Mesothelial cell of epicardium (in vitro differentiated cells): ENCODE measurements around the gene TRPV6. TPM values are rescaled to one million over a fixed set of nuclear protein-coding genes. Genes with fewer than 3 reads are reported as not detected.

ENCODE experiments used
- DNase-seq, 2 experiments: peaks; one replicate each; pipeline ENCODE4 v3.0.0; 2021; ENCODE audit warnings: low spot score in 2 of 2; ENCODE audit not compliant: unreplicated experiment in 2 of 2
- H3K27ac Mint-ChIP-seq: 2 replicates; pipeline ENCODE4 v1.8.0; 2021; ENCODE audit warnings: mixed read lengths
- H3K27me3 Mint-ChIP-seq: 2 replicates; pipeline ENCODE4 v1.8.0; 2021; ENCODE audit warnings: low read depth, mixed read lengths
- H3K36me3 Mint-ChIP-seq: 2 replicates; pipeline ENCODE4 v1.8.0; 2021; ENCODE audit warnings: mixed read lengths
- H3K4me1 Mint-ChIP-seq: 2 replicates; pipeline ENCODE4 v1.8.0; 2021; ENCODE audit warnings: mixed read lengths
- H3K4me3 Mint-ChIP-seq: 2 replicates; pipeline ENCODE4 v1.8.0; 2021; ENCODE audit warnings: mild to moderate bottlenecking, moderate library complexity, mixed read lengths
- H3K9me3 Mint-ChIP-seq: 2 replicates; pipeline ENCODE4 v1.8.0; 2021; ENCODE audit warnings: mixed read lengths
- total RNA-seq: library from RNA; stranded (reverse); gene quantifications from 3 replicates; pipeline ENCODE4 v1.2.1, GENCODE V29; 2021
- TF ChIP-seq, protein P1 (sequence below): fragments of 200-600 bp; sonication (generic); IDR thresholded peaks from one replicate; pipeline ENCODE4 v1.5.0; 2021; ENCODE audit warnings: antibody characterized with exemption; ENCODE audit not compliant: unreplicated experiment

The TRPV6 gene
- total RNA-seq, 1 donor from 2014 or later = 5.7 TPM

DNA sequence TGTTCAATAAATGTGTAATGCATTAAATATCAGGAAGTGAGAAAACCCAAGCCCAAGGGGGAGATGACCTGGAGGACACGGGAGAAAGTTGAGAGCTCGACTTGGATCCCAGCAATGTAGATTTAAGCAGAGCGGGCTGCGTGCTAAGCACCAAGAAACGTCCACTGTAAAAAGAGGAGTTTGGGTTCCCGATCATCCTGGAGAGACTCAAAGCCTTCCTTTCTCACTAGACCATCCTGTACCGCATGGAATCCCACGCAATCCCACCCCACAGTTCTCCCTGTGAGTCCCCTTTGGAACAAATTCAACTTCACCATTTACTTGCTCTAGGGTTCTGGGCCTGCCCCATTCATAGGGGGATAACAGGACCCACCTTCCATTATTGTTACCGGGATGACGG lies 2.4 kb downstream of the TRPV6 start:
- TF ChIP-seq, protein P1, sequence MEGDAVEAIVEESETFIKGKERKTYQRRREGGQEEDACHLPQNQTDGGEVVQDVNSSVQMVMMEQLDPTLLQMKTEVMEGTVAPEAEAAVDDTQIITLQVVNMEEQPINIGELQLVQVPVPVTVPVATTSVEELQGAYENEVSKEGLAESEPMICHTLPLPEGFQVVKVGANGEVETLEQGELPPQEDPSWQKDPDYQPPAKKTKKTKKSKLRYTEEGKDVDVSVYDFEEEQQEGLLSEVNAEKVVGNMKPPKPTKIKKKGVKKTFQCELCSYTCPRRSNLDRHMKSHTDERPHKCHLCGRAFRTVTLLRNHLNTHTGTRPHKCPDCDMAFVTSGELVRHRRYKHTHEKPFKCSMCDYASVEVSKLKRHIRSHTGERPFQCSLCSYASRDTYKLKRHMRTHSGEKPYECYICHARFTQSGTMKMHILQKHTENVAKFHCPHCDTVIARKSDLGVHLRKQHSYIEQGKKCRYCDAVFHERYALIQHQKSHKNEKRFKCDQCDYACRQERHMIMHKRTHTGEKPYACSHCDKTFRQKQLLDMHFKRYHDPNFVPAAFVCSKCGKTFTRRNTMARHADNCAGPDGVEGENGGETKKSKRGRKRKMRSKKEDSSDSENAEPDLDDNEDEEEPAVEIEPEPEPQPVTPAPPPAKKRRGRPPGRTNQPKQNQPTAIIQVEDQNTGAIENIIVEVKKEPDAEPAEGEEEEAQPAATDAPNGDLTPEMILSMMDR = no peak
- Mint-ChIP-seq H3K9me3 (no peaks in the 10 kb centered on the region), H3K27me3 (peaks cover 1% of the 10 kb centered on the region), H3K4me1 (peaks cover 26% of the 10 kb centered on the region), H3K27ac (no peak overlapping the region), H3K36me3 (no peaks in the 10 kb centered on the region), H3K4me3 (no peak overlapping the region)
- no peak for DNase-seq

DNA sequence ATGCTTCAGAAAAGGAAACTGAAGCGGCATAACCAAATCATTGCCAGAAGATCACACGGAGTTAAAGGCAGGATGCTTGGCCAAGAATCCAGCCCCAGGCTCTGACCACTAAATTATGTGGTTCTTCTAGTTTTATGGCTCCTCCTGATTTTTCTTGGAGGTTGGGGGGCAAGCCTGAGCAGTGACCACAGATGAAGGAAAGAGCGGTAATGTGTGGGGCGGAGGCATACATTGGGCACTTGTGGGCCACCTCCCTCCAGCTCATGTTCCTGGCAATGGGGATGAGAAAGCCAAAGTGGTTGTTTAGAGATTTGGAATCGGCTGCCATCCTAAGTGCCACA lies 3.2 kb downstream of the TRPV6 start:
- Mint-ChIP-seq H3K4me1 (peaks cover 26% of the 10 kb centered on the region), H3K4me3 (no peak overlapping the region), H3K9me3 (no peaks in the 10 kb centered on the region), H3K27ac (no peak overlapping the region), H3K36me3 (no peaks in the 10 kb centered on the region), H3K27me3 (peaks cover 1% of the 10 kb centered on the region)
- no peak for DNase-seq
- TF ChIP-seq, protein P1 = no peak

DNA sequence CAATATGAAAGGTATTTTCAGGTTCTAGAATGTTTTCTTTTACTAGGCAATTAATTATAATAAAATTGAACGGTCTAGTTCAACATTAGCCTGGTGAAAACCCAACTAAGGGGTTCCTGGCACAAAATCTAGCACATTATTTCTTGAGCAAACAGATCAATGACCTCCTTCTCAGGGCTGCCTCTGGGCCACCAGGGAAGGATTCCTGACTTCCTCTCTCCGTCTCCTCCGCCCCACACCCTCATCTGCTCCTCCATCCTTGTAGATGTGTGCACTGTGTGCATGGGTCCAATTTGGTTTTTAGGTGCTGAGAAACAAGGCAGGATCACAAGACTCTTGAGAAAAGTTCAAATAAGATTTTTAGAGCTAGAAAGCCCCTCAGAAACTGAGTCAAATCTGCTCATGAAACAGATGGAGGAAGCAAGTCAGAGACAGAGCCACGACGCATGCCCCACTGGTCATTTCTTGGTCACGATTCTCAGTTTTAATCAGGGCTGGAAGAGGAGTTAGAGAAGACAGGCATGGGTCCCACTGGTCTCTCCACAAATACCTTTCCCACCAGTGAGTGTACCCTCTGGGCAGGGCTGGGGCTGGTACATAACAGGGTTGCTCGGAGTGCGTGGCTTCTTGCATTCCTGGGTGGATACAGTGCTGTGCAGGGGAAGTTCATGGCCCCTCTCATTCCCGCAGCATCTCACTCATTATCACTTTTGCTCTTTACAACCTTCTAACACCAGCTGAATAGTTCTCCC lies 3.8 kb downstream of the TRPV6 start:
- H3K27me3 Mint-ChIP-seq = peaks cover 1% of the 10 kb centered on the region
- H3K9me3 Mint-ChIP-seq = no peaks in the 10 kb centered on the region
- H3K4me1 Mint-ChIP-seq = peaks cover 26% of the 10 kb centered on the region
- TF ChIP-seq, protein P1 = no peak
- no peak overlapping the region for H3K4me3 Mint-ChIP-seq
- no peak overlapping the region for H3K27ac Mint-ChIP-seq
- peak in 1 of 2 experiments; percentile 7 for DNase-seq
- H3K36me3 Mint-ChIP-seq = no peaks in the 10 kb centered on the region

DNA sequence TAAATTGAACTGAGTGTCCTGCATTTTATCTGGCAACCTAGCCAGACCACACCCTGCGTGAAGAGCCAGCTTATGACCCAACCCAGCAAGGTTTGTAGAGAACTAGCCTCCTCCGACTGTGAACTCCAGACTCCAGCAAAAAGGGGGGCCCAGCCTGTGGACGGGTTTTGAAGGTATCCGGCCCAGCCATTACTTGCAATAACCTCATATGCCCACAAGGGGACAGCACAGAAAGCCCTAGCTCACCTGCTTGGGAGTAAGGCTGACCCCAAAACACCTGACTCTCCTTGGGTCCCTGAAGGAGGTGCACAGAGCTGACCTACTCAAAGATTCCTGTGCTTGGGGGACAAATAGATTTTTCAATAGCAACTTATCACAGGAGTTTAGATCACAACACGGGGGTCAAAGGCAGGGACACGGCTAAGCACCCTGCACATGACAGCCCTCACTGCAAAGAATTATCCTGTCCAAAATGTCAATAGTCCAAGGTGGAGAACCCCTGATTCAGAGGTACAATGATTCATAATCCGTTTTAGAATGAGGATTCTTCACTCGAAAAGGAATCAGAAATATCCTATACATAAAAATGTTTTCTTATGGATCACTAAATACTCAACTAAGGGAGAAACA lies 4.6 kb downstream of the TRPV6 start:
- Mint-ChIP-seq H3K4me3 (no peak overlapping the region), H3K27me3 (peaks cover 1% of the 10 kb centered on the region), H3K4me1 (peaks cover 24% of the 10 kb centered on the region), H3K9me3 (no peaks in the 10 kb centered on the region), H3K36me3 (no peaks in the 10 kb centered on the region), H3K27ac (no peak overlapping the region)
- peak in 1 of 2 experiments; percentile 41 for DNase-seq
- TF ChIP-seq, protein P1 = peak; percentile 82

DNA sequence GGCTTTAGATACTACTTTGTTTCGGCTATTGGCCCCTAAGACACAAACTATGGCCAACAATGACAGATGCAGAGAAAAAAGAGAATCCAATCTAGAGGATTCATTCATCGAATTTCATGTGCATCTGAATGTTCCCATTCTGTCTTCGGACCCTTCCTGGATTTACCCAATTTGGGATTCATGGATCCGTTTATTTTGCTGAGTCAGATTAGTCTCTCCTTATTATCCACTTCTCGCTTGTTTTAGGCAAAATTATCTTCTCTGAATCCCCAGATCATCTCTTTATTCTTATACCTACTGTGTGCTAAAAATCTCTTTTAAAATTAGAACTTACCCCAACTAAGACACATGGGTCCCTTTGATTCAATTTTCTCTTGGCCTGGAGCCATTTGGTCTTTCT lies 6.5 kb downstream of the TRPV6 start:
- no peak overlapping the region for H3K4me3 Mint-ChIP-seq
- peaks cover 1% of the 10 kb centered on the region for H3K27me3 Mint-ChIP-seq
- no peak for DNase-seq
- H3K4me1 Mint-ChIP-seq = peaks cover 11% of the 10 kb centered on the region
- H3K27ac Mint-ChIP-seq = no peak overlapping the region
- peaks cover 2% of the 10 kb centered on the region for H3K36me3 Mint-ChIP-seq
- no peaks in the 10 kb centered on the region for H3K9me3 Mint-ChIP-seq
- TF ChIP-seq, protein P1 = no peak
